NCI-H2171 (cell line): Measurements from ENCODE around the gene CACNG7.
A peak's percentile ranks its signal among the peaks of the same experiment; 100 is the strongest.

Experiments used
- DNase-seq: peaks from one replicate; lab custom pipeline; 2025; lab: John Stamatoyannopoulos, UW

Gene CACNG7

GRCh38 chr19:53953383-53953782 is 44.3 kb downstream of the CACNG7 start:
- no peak for DNase-seq

- DNase-seq: no peak
Measured at GRCh38 chr19:53957448-53958167, 48.5 kb downstream of the CACNG7 start.

- no peak for DNase-seq
Measured at GRCh38 chr19:53958168-53958571, 49.1 kb downstream of the CACNG7 start.

- no peak for DNase-seq
Measured at GRCh38 chr19:53958823-53959757, 50.0 kb downstream of the CACNG7 start.

- no peak for DNase-seq
Measured at GRCh38 chr19:53960187-53960586, 51.1 kb downstream of the CACNG7 start.

- DNase-seq: no peak
Measured at GRCh38 chr19:53960886-53961285, 51.8 kb downstream of the CACNG7 start.

- no peak for DNase-seq
Measured at GRCh38 chr19:53961523-53962356, 52.7 kb downstream of the CACNG7 start.

GRCh38 chr19:53962887-53963431 is 53.9 kb downstream of the CACNG7 start, which contains the start of gene CACNG8:
Gene CACNG8, plus strand, starts transcription at chr19:53962937.
- DNase-seq: no peak

GRCh38 chr19:53965091-53965490 is 56.0 kb downstream of the CACNG7 start:
- no peak for DNase-seq

- no peak for DNase-seq
Measured at GRCh38 chr19:53966931-53967330, 57.9 kb downstream of the CACNG7 start.

- DNase-seq: no peak
Measured at GRCh38 chr19:53969366-53969765, 60.3 kb downstream of the CACNG7 start.

GRCh38 chr19:53971673-53972072 is 62.6 kb downstream of the CACNG7 start:
- no peak for DNase-seq

- peak; percentile 53 for DNase-seq
Measured at GRCh38 chr19:53977429-53977990, 68.4 kb downstream of the CACNG7 start.

GRCh38 chr19:53977991-53978731 is 69.1 kb downstream of the CACNG7 start:
- no peak for DNase-seq

- DNase-seq: no peak
Measured at GRCh38 chr19:53978975-53979801, 70.1 kb downstream of the CACNG7 start.

- no peak for DNase-seq
Measured at GRCh38 chr19:53980539-53981375, 71.7 kb downstream of the CACNG7 start.

- DNase-seq: no peak
Measured at GRCh38 chr19:53981376-53981951, 72.4 kb downstream of the CACNG7 start.

- DNase-seq: no peak
Measured at GRCh38 chr19:53982001-53982451, 72.9 kb downstream of the CACNG7 start.
